Spleen (tissue), 7 donors: Measurements from ENCODE around the gene AVPR2.

ENCODE experiments used
- CTCF ChIP-seq, 11 experiments: fragments of 200-600 bp in 7 of 11; fragments of 450-650 bp in 4 of 11; sonication (generic) in 4 of 11; IDR thresholded peaks in 8 of 11; conservative IDR thresholded peaks in 3 of 11; 1 replicate in 7 of 11; 2 replicates in 4 of 11; pipeline versions ENCODE4 v1.4.0 to v1.8.0; 2016 to 2021; ENCODE audit warnings: antibody characterized with exemption in 11 of 11, inconsistent platforms in 4 of 11, mild to moderate bottlenecking in 1 of 11
- POLR2A ChIP-seq, 3 donors: fragments of 450-650 bp; IDR thresholded peaks; one replicate each; pipeline ENCODE4 v1.5.1; 2017; ENCODE audit warnings: antibody characterized with exemption in 3 of 3, mild to moderate bottlenecking in 1 of 3
- POLR2AphosphoS5 ChIP-seq, 3 donors: sonication (generic); formaldehyde crosslinking; IDR thresholded peaks; one replicate each; pipeline ENCODE4 v1.5.1; 2017; ENCODE audit warnings: antibody characterized with exemption in 3 of 3
- donor health status: DM: no; HTN: no; CAD: no; lungs with moderate emphysema.
- donor health status: DM: no; HTN: no; CAD: no.
- donor health status: DM: no; HTN: no; CAD: no.

GRCh38 chrX:153897899-153898298, 6.6 kb upstream of the AVPR2 start:
- no peak for TF ChIP-seq POLR2A (IDR thresholded peaks at IDR 0.05)
- no peak for TF ChIP-seq CTCF (IDR thresholded peaks at IDR 0.05 in 8 of 11, conservative IDR thresholded peaks at IDR 0.05 in 3 of 11)
- no peak for TF ChIP-seq POLR2AphosphoS5 (IDR thresholded peaks at IDR 0.05)
